Hematopoietic multipotent progenitor cell treated with erythropoietin and hydrocortisone succinate and interleukin-3 and kit ligand, for 8 days (in vitro differentiated cells): Measurements from ENCODE around the gene SLCO4A1.

Experiments
- DNase-seq: peaks from one replicate; pipeline ENCODE4 v3.0.0-alpha.2; 2015

The SLCO4A1 gene

DNA sequence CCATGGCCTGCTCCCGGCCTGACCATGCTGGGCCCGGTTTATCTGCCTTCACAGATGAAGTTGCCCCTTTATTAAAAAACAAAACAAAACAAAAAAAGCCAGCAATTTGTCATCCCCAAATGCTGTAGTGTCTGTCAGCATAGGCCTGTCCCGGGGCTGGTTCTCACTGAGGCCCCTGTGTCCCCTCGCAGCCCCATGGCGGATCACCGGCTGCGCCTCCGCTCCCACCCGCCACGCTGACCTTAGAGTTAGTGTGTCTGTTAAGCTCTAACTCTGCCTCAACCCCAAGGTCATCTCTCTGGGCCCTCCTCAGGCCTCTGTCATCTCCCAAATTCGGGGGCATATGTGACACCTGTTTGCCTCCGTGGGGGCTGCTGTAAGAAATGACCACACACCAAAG is 11.1 kb downstream of the SLCO4A1 start:
- no peak for DNase-seq

DNA sequence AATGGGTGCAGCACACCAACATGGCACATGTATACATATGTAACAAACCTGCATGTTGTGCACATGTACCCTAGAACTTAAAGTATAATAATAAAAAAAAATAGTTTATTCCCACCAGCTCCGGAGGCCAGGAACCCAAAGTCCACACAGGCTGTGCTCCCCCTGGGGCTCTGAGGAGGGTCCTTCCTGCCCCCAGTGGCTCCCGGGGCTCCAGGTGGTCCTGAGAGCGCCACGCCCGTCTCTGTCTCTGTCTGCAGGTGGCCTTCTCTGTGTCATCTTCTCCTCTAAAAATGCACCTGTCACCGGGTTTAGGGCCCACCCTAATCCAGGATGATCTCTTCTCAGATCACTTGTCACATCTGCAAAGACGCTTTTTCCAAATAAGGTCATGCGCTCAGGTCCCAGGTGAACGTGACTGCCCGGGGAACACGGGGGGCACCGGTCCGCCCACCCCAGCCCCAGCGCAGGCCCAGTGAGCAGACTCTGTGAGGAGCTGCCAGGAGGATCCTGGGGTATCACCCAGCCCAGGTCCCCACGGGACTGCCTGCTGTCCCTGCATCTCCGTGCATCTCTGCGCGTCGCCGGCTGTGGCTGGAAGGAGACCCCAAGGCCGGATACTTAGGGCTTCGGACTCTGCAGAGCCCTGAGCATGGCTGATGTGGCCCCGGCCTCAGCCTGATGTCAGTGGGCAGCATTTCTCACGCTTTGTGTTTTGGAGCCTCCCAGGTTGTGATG is 11.8 kb downstream of the SLCO4A1 start:
- no peak for DNase-seq

DNA sequence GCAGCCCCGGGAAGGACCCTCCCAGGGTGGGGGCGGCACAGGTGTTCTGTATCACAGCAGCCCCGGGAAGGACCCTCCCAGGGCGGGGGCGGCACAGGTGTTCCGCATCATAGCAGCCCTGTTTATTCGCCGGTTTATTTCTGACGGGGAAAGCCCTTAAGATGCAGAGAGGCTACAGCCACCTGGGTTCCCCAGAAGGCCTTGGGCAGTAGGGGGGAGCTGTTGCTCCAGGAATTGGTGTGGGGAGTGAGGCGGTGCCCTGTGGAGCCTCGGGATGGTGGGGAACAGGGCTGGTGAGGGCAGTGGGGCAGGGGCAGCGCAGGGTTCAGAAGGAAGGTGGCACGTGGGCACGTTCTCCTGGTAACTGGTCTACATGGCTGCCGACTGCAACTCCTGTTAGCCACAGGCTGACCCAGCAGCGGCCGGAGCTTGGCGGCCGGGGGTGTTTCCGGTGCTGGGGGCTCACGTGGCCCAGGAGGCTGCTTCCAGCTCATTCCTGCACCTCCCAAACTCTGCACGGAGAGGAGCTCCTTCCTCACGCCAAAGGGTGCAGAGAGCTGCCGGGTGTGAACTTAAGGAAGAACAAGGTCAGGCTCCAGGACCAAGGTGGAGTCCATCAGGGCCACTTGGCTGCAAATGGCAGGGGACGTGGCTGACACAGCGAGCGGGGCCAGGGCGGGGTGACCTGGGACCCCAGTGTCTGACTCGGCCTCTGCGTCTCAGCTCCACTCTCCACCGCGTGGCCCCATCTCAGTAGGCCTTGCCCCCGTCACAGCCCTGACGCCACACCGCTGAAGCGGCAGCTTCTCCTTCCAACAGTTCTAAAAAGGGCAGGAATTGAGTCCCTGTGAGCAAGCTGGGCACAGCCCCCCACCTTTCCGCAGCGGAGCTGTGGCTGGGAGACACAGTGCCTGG is 13.2 kb downstream of the SLCO4A1 start:
- no peak for DNase-seq

DNA sequence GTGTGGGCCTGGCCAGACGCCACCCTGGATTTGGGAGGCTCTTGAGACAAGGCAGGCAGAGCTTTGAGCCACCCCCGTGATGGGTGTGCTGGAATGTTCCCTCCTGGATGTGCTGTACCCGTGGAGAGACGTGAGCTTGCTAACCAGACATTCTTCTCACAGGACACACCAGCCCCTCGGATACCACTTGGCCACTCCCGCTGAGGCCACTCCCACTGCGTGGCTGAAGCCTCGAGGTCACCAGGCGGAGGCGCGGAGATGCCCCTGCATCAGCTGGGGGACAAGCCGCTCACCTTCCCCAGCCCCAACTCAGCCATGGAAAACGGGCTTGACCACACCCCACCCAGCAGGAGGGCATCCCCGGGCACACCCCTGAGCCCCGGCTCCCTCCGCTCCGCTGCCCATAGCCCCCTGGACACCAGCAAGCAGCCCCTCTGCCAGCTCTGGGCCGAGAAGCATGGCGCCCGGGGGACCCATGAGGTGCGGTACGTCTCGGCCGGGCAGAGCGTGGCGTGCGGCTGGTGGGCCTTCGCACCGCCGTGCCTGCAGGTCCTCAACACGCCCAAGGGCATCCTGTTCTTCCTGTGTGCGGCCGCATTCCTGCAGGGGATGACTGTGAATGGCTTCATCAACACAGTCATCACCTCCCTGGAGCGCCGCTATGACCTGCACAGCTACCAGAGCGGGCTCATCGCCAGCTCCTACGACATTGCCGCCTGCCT is 14.1 kb downstream of the SLCO4A1 start:
- DNase-seq = no peak

DNA sequence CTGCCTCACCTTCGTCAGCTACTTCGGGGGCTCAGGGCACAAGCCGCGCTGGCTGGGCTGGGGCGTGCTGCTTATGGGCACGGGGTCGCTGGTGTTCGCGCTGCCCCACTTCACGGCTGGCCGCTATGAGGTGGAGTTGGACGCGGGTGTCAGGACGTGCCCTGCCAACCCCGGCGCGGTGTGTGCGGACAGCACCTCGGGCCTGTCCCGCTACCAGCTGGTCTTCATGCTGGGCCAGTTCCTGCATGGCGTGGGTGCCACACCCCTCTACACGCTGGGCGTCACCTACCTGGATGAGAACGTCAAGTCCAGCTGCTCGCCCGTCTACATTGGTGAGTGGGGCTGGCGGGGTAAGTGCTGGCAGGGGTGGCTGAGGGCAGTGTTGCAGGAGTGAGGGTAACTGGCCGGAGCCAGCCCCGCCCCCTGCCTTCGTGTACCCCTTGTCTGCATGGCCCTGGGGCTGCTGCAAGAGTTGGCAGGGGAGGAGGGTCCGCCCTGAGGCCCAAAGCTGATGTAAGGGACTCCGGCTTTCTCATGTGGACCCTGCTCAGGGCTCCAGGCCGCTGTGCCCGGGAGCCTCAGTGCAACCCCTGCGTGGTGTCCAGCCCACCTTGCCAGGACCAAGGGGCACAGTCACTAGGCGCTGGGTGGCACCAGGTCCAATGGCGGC is 14.8 kb downstream of the SLCO4A1 start:
- no peak for DNase-seq

DNA sequence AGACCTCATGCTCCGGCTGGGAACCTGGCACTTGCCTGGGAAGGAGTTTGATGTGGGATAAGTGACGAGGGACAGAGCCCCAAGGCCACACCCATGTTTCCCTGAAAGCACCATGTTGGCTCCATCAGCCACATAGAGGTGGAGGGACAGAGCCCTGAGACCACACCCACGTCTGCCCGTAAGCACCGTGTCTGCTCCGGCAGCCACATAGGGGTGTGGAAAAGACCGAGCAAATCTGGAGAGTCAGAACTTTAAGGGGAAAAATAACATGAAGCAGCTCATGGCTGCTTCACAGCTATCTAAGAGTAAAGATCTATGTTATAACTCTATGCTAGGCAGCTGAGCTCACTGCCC is 15.3 kb downstream of the SLCO4A1 start:
- DNase-seq = no peak

DNA sequence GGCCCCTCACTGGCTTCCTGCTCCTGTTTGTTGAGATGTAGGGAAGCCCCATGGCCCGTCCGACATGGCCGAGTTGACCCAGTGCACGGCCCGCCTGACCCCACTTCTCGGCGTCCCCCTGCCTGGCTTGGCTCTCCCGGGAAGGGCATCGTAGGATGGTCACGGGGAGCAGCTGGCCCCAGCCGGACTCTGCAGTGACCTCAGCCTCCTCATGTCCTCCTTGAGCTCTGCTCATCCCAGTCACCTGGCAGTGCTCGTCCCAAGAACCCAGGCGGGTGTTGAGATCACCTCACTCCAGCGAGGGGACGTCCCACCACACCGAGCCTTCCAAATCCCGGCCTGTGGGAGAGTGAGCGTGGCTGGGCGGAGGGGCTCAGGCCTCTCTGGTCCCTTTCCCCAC is 15.7 kb downstream of the SLCO4A1 start:
- DNase-seq = no peak

DNA sequence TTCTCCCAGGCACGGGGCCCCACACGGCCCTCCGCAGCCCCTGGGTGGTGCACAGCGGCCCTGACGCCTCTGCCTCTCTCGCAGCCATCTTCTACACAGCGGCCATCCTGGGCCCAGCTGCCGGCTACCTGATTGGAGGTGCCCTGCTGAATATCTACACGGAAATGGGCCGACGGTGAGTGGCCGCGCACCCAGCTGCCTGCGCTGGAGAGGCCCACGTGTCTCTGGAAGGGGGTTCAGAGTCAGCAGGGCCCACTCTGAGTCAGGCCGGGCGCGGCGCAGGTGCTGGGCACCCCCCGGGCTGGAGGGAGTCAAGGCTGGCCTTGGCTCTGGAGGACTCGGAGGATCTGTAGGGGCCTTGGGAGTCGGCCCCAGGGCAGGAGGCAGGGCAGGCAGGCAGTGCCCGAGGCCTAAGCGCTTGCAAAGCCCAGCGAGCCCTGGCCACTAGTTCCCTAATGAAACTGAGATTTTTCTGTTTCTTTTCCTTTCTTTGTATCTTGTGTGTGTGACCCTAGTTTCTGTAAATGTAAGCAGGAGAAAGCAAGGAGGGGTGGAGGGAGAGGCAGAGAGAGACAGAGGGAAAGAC is 16.4 kb downstream of the SLCO4A1 start:
- no peak for DNase-seq

DNA sequence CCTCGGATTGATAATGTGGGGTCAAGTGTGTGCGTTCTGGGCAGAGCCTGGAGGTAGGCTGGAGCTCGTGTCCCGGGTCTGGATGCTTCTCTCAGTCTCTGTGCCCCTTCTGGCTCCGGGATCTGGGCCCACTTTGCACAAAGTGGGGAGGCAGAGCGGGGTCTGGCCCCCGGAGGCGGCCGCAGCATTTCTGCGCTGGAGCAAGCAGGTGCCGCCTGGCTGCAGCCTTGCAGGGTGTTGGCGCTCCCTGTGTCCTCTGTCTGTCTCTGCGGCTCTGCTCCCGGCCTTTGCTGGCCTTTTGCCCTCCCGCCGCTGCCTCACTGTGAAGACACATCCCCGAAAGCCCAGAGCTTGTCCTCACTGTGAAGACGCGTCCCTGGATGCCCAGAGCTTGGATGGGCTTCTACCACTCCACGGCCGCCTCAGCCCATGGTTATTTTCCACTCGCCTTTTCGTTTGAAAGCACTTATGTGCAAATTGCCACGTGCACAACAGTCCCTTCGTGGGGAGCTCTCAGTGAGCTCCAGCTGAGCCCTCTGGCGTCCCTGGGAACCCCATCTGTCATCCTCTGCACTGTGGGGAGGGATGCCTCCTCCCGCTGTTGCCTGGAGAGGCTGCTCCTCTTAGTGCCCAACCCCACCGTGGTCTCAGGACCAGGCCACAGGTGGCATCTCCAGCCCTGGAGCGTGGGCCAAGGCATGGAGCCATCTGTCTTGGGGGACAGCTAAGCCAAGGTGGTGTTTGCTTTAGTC is 17.4 kb downstream of the SLCO4A1 start:
- DNase-seq = no peak

DNA sequence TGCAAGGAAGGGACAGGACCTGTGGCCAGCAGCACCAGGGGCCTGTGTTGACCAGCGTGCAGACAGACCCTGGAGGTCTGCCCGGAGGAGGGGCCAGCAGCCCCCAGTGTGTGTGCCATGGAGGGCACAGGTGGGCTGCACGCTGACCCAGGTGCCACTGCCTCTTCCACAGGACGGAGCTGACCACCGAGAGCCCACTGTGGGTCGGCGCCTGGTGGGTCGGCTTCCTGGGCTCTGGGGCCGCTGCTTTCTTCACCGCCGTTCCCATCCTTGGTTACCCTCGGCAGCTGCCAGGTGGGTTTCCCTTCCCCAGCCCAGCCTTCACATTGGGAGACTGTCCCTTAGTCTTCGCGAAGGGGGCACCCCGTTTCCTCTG is 17.9 kb downstream of the SLCO4A1 start:
- DNase-seq = no peak

DNA sequence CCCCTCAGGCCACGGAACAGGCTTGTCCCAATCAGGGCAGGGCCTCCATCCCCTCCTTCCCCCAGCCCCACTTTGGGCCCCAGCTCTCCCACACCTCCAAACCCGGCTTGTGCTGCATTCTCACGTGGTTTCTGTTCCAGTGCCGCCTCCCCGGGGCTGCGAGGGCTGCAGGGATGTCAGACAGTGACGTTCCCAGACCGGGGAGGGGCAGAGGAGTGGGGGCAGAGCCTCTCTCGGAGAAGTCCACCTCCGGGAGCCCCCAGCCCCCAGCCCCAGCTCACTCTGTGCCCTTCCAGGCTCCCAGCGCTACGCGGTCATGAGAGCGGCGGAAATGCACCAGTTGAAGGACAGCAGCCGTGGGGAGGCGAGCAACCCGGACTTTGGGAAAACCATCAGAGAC is 18.5 kb downstream of the SLCO4A1 start:
- no peak for DNase-seq

DNA sequence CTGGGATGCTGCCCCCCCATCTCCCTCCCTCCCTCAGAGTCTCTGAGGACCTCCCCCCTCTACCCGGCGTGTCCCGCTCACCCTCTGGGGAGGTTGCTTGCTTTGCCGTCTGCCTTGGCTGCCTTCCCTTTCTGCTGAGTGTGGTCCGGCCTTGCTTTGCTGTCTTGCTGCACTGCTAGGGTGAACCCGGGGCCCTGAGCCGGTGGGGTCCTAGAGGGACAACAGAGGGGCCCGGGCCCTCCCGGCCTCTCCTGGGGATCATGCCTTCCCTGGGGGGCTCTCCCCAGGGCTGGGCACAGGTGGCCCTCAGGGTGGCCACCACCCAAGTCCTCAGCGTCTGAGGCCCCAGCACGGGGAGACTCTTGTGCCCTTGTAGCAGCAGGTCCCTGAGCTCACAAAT is 19.3 kb downstream of the SLCO4A1 start:
- DNase-seq = no peak

DNA sequence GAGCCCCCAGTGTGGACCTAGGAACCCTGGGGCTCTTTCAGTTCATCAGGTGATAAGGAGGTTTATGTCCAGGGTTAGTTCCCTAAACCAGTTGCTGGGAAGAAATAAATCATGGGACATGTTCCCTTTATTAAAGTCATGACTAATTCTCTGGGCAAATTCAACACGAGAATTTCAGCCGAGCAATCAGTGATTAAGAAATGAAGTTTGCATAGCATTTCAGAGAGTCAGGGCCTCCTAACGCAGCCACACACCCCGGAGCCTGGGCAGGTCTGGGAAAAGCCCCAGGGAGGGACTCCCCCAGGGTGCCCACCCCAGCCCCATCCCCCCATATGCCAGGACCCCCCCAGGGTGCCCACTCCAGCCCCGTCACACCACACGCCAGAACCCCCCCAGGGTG is 20.1 kb downstream of the SLCO4A1 start:
- no peak for DNase-seq

DNA sequence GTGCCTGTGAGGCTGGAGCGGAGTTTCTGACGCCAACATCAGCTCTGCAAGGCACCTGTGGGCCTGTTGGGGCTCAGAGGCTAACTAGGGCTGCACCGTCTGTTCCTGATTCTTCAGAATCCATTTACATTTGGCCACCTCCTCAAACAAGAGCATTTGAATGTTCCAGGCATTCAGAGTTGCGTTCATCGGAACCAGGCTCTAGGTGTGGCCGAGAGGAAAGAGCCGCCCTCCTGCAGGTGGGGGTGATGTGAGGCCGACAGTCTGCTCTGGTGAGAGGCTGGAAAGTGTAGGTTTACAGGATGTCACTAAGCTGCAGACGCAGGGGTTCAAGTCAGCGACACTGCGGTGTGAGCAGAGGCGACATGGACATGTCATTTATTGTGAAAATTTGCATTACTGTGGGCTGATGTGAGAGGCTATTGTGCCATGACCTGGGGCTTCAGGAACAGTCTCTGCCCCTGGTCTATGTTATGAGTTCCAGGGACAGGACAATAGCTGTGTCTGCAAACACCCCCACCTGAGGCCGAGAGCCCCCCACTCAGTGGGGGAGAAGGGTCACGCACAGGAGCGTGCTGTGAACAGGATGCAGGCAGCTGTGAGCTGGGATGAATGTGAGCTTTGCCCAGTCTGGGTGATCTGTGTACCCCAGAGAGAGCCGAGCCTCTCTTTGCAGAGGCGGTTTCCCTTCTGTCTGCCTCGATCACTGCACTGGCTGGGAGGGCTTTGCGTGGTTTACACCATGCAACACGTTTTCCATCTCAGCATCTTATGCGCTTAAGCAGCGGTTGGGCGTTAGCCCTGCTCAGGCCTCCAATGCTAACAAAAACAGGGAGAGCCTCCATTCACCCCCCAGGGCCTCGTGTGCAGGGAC is 21.1 kb downstream of the SLCO4A1 start:
- DNase-seq = no peak

DNA sequence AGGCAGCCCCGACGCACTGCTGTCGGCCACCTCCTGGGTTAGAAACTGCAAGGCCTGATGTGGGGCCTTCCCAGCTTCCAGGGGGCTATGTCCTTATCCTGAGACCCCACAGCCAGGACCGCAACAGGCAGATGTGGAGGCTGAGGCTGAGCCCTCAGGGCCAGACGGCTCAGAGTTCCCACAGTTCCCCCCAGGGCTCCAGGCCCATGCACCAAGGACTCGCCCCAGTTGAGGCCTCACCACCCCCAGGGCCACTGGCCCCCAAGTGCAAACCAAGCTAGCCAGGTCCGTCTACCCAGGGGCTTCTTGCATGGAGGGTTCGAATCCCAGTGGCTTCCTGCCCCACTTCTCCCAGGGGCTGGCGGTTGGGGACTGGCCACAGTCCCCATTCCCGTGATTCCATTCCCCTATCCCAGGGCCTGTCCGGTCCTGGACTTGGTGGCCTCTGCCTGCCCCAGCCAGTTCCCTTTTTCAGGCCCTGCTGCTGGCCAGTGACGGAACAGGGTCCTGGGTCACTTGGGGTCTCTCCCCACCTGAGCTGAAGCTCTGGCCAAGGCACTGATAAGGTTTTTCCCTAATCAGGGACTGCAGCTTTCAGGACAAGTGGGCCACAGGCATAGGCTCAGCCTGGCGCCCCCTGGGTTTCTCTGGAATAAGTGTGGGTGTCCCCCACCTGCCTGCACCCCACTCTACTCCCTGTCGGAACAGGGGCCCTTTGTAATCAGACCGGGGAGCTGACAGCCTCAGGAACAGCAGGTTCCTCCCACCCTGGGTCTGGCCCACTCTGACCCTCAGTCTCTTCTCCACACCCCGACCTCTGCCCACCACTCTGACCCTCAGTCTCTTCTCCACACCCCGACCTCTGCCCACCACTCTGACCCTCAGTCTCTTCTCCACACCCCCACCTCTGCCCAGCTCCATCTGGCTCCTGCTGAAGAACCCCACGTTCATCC is 22.0 kb downstream of the SLCO4A1 start:
- DNase-seq = no peak

DNA sequence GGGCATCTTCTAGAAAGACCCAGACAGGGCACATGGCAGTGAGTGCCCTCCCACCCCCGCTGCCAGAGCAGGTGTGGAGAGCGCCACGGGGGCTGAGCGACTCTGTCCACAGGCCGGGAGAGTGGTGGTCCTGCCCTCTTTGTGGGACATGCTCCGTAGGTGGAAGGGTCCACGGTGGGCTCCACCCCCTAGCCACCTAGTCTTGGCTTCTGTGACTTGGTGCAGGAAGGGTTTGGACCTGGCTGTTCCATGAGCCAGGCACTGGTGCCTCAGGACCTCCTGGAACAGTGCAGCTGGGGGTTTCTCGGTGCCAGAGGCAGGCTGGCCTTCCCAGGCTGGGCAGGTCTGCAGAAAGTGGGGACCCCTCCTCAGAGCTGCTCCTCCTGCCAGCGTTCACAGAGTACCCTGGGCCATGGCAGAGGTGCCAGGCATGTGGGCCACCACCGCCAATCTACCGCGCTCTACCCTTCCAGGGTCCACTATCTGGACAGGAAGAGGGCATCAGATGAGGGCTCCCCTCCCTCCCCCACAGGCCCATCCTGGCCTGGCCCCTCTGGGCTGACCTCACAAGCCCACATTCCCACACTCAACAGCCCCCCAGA is 23.0 kb downstream of the SLCO4A1 start:
- DNase-seq = no peak

DNA sequence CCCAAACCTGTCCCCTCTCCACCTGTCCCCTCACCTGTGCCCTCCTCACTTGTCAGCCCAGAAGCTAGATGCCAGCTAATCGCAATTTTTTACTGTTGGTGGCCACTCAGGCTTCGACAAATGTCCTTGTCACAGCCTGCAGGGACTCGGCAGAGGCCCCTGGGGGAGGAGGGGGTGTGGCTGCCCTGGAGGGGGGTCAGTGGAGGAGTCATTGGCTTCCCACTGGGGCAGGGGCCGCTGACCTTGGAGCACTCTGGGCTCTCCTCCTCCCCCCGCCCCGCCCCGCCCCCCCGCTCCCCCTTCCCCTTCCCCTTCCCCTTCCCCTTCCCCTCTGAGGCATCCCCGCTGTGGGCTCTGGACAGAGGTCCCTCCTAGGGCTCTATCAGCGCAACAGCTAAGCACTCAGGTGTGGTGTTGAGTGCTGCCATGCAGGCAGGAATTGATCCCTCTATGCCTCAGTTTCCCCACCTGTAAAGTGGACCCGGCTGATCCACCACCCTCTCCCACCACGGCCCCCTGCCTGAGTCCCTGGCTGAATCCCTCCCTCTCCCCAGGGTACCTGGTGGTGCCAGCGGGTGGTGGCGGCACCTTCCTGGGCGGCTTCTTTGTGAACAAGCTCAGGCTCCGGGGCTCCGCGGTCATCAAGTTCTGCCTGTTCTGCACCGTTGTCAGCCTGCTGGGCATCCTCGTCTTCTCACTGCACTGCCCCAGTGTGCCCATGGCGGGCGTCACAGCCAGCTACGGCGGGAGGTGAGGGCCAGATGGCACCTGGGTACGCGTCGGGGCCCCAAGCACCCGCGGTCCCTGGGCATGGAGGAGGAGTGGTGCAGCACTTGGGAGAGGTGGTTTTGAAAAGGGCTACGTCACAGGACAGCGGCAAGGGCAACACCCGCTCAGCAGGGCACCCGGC is 23.8 kb downstream of the SLCO4A1 start:
- DNase-seq = no peak
